Neural cell (in vitro differentiated cells): ENCODE results near the gene USP15. TPM values are rescaled to one million over a fixed set of nuclear protein-coding genes. Genes with fewer than 3 reads are reported as not detected.

ENCODE experiments used
- H2AFZ ChIP-seq: fragments of 200-600, 300-800 bp; sonication (generic), shearing (Covaris generic); 2 replicates; pipeline ENCODE4 v1.6.0; 2014; ENCODE audit warnings: low read depth, mild to moderate bottlenecking, antibody characterized with exemption, low read length, moderate library complexity
- H3F3A ChIP-seq: fragments of 200-600 bp; shearing (Covaris generic); 2 replicates; pipeline ENCODE4 v1.6.1; 2016; ENCODE audit warnings: mild to moderate bottlenecking, moderate library complexity, mixed read lengths, antibody characterized with exemption, low read length; ENCODE audit not compliant: insufficient read depth, poor library complexity, severe bottlenecking
- H3K27ac ChIP-seq: fragments of 200-600, 300-800 bp; sonication (generic), shearing (Covaris generic); 2 replicates; pipeline ENCODE4 v1.5.1; 2014; ENCODE audit warnings: mild to moderate bottlenecking, low read length, moderate library complexity
- H3K27me3 ChIP-seq: fragments of 300-800, 200-600 bp; sonication (generic), shearing (Covaris generic); 2 replicates; pipeline ENCODE4 v1.6.0; 2014; ENCODE audit warnings: mild to moderate bottlenecking, low read depth, low read length, moderate library complexity; ENCODE audit not compliant: insufficient read depth
- H3K36me3 ChIP-seq: fragments of 300-800, 200-600 bp; sonication (generic), shearing (Covaris generic); 2 replicates; pipeline ENCODE4 v1.5.1; 2014; ENCODE audit warnings: mild to moderate bottlenecking, antibody characterized with exemption, low read length, moderate library complexity; ENCODE audit not compliant: insufficient read depth
- H3K4me2 ChIP-seq: fragments of 300-800, 200-600 bp; sonication (generic), shearing (Covaris generic); 2 replicates; pipeline ENCODE4 v1.6.0; 2014; ENCODE audit warnings: mild to moderate bottlenecking, low read length
- H3K4me3 ChIP-seq: fragments of 300-800, 200-600 bp; sonication (generic), shearing (Covaris generic); 2 replicates; pipeline ENCODE4 v1.5.1; 2014; ENCODE audit warnings: mild to moderate bottlenecking, low read length, moderate library complexity
- H3K79me2 ChIP-seq: fragments of 200-600 bp; shearing (Covaris generic); replicated peaks from 2 replicates; pipeline ENCODE4 v1.6.0; 2014; ENCODE audit warnings: mild to moderate bottlenecking, low read length, moderate library complexity; ENCODE audit not compliant: insufficient read depth
- H3K9ac ChIP-seq: fragments of 300-800, 200-600 bp; sonication (generic), shearing (Covaris generic); 2 replicates; pipeline ENCODE4 v1.6.1; 2016; ENCODE audit warnings: mild to moderate bottlenecking, low read length, mixed read lengths
- H3K9me2 ChIP-seq: fragments of 200-600 bp; shearing (Covaris generic); 2 replicates; pipeline ENCODE4 v1.6.1; 2016; ENCODE audit warnings: mild to moderate bottlenecking, low read length, mixed read lengths; ENCODE audit not compliant: insufficient read depth
- H3K9me3 ChIP-seq: fragments of 200-600, 300-800 bp; sonication (generic), shearing (Covaris generic); 2 replicates; pipeline ENCODE4 v1.6.1; 2016; ENCODE audit warnings: mild to moderate bottlenecking, mixed run types, low read length, moderate library complexity, mixed read lengths
- H4K20me1 ChIP-seq: fragments of 200-600 bp; shearing (Covaris generic); 2 replicates; pipeline ENCODE4 v1.6.1; 2016; ENCODE audit warnings: mild to moderate bottlenecking, mixed run types; ENCODE audit not compliant: insufficient read depth
- EZH2 ChIP-seq: fragments of 200-600, 300-800 bp; shearing (Covaris generic), sonication (generic); IDR thresholded peaks from 2 replicates; pipeline ENCODE4 v1.6.1; 2014; ENCODE audit warnings: antibody characterized with exemption, low read length, borderline replicate concordance, mild to moderate bottlenecking; ENCODE audit not compliant: insufficient read depth, poor library complexity, severe bottlenecking
- MXI1 ChIP-seq: fragments of 450-650 bp; conservative IDR thresholded peaks from 2 replicates; pipeline ENCODE4 v1.6.1; 2014; ENCODE audit warnings: antibody characterized with exemption, mild to moderate bottlenecking; ENCODE audit not compliant: poor library complexity, severe bottlenecking
- POLR2AphosphoS5 ChIP-seq: IDR thresholded peaks from 2 replicates; pipeline ENCODE4 v1.6.1; 2012
- REST ChIP-seq: IDR thresholded peaks from 2 replicates; pipeline ENCODE4 v1.6.1; 2012; ENCODE audit warnings: borderline replicate concordance
- TAF1 ChIP-seq: IDR thresholded peaks from 2 replicates; pipeline ENCODE4 v1.6.1; 2012; ENCODE audit warnings: low read depth
- polyA plus RNA-seq: library from polyadenylated mRNA; depleted of rRNA; stranded (reverse); fragments of >200 nt; gene quantifications from 2 replicates; pipeline ENCODE4 v1.2.3, GENCODE V29; 2014

USP15 gene
- polyA plus RNA-seq, 1 donor from 2014 or later = 113 TPM

- Histone ChIP-seq H3F3A (peaks cover 5% of the 10 kb centered on the region), H3K27ac (peak overlapping the region; percentile 98), H3K27me3 (no peaks in the 10 kb centered on the region), H2AFZ (peak overlapping the region; percentile 84), H3K4me3 (peak overlapping the region; percentile 86), H3K4me2 (peak overlapping the region; percentile 74), H4K20me1 (no peaks in the 10 kb centered on the region), H3K9me3 (no peaks in the 10 kb centered on the region), H3K9me2 (no peaks in the 10 kb centered on the region), H3K36me3 (no peaks in the 10 kb centered on the region), H3K79me2 (peaks cover 50% of the 10 kb centered on the region), H3K9ac (peak overlapping the region; percentile 95)
- TF ChIP-seq REST (peak; percentile 35), MXI1 (peak; percentile 85), TAF1 (no peak), POLR2AphosphoS5 (peak; percentile 28)
Observed at GRCh38 chr12:62260733-62261683, 804 bp downstream of the USP15 start.

- no peak overlapping the region for H2AFZ ChIP-seq
- H3K4me3 ChIP-seq = peak overlapping the region; percentile 86
- no peaks in the 10 kb centered on the region for H3K27me3 ChIP-seq
- no peaks in the 10 kb centered on the region for H3K9me3 ChIP-seq
- H3K36me3 ChIP-seq = no peaks in the 10 kb centered on the region
- TF ChIP-seq TAF1 = no peak
- no peaks in the 10 kb centered on the region for H4K20me1 ChIP-seq
- H3K79me2 ChIP-seq = peaks cover 59% of the 10 kb centered on the region
- no peak overlapping the region for H3K27ac ChIP-seq
- peaks cover 5% of the 10 kb centered on the region for H3F3A ChIP-seq
- peak overlapping the region; percentile 74 for H3K4me2 ChIP-seq
- no peak overlapping the region for H3K9ac ChIP-seq
- H3K9me2 ChIP-seq = no peaks in the 10 kb centered on the region
Observed at GRCh38 chr12:62261876-62262517, 1.8 kb downstream of the USP15 start.

- no peak for TF ChIP-seq EZH2
- no peak for TF ChIP-seq TAF1
- H4K20me1 ChIP-seq = no peaks in the 10 kb centered on the region
Observed at GRCh38 chr12:62263232-62263631, 3.0 kb downstream of the USP15 start.

More at GRCh38 chr12:62263232-62263631, 3.0 kb downstream of the USP15 start:
- no peaks in the 10 kb centered on the region for H3K9me3 ChIP-seq
- no peaks in the 10 kb centered on the region for H3K36me3 ChIP-seq
- no peaks in the 10 kb centered on the region for H3K27me3 ChIP-seq
- no peak overlapping the region for H3K27ac ChIP-seq
- peak overlapping the region; percentile 41 for H3K4me2 ChIP-seq
- H2AFZ ChIP-seq = no peak overlapping the region
- H3K4me3 ChIP-seq = peak overlapping the region; percentile 86
- H3K9me2 ChIP-seq = no peaks in the 10 kb centered on the region
- peaks cover 5% of the 10 kb centered on the region for H3F3A ChIP-seq
- peaks cover 70% of the 10 kb centered on the region for H3K79me2 ChIP-seq
- no peak overlapping the region for H3K9ac ChIP-seq
